ENCODE measurements around the gene TBX18. TPM values are rescaled to one million over a fixed set of nuclear protein-coding genes. Genes with fewer than 3 reads are reported as not detected.

TBX18 gene
- total and polyA plus RNA-seq, 4 donors, result 0.05 to 1.3 (median 0.21) TPM

DNA sequence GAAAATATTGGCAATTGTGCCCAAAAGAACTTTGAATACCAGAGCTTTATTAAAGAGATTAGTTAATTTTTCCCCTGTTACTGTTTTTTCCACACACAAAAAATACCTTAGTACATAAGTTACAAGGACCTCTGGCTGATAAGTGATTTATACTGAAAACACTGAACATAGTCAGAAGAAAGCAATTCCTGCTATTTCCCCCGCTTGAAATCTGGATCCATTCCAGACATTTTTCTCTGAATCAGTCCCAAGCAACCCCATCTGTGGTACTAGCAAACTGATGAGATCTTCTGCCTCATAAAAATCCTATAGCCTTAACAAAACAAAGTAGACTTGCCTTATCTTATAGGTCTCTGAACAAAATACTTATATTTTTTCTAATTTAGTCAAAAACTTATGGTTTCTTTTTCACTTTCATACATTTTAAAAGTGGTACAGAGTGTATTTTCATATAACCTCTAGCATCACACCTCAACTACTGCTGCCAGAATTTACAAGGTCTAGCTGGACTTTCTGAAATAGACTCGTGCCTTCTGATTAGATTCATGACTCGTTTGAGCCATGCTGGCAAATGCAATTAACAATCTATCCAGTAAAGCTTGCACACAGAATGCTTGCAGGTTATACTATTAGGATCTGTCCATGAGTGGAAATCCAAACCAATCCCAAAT, 111.9 kb downstream of the TBX18 start:
- DNase-seq (peak in 1 of 3 donors; percentile 22), ATAC-seq (ENCODE audit: insufficient read depth, low FRiP score) (no peak)
- 68 to 76% methylated on average over 3 of the region's 3 CpGs for WGBS, 2 donors
- H3K9ac ChIP-seq (ENCODE audit: insufficient read depth in 1 of 2, low read length in 2 of 2), result no peak overlapping the region
- peaks cover 0 to 1% (median 0%) of the 10 kb centered on the region in 3 donors for H3K27me3 ChIP-seq (ENCODE audit: control insufficient read depth in 3 of 3, insufficient read depth in 3 of 3, low read length in 2 of 3)
- TF ChIP-seq, protein P1, sequence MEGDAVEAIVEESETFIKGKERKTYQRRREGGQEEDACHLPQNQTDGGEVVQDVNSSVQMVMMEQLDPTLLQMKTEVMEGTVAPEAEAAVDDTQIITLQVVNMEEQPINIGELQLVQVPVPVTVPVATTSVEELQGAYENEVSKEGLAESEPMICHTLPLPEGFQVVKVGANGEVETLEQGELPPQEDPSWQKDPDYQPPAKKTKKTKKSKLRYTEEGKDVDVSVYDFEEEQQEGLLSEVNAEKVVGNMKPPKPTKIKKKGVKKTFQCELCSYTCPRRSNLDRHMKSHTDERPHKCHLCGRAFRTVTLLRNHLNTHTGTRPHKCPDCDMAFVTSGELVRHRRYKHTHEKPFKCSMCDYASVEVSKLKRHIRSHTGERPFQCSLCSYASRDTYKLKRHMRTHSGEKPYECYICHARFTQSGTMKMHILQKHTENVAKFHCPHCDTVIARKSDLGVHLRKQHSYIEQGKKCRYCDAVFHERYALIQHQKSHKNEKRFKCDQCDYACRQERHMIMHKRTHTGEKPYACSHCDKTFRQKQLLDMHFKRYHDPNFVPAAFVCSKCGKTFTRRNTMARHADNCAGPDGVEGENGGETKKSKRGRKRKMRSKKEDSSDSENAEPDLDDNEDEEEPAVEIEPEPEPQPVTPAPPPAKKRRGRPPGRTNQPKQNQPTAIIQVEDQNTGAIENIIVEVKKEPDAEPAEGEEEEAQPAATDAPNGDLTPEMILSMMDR (IDR thresholded peaks at IDR 0.05; ENCODE audit: control extremely low read depth, extremely low read depth), result no peak
- no peaks in the 10 kb centered on the region for H3K4me1 ChIP-seq (ENCODE audit: control insufficient read depth in 5 of 5, insufficient read depth in 5 of 5, low read length in 5 of 5)
- peaks cover 0 to 2% (median 0%) of the 10 kb centered on the region in 4 donors for H3K9me3 ChIP-seq (ENCODE audit: control insufficient read depth in 4 of 4, insufficient read depth in 3 of 4, low read length in 3 of 4)
- no peak overlapping the region for H3K27ac ChIP-seq (ENCODE audit: low read depth in 1 of 2, low read length in 1 of 2)
- no peaks in the 10 kb centered on the region for H3K36me3 ChIP-seq (ENCODE audit: control insufficient read depth in 4 of 4, insufficient read depth in 4 of 4, low read length in 4 of 4)
- no peak overlapping the region for H3K4me3 ChIP-seq

DNA sequence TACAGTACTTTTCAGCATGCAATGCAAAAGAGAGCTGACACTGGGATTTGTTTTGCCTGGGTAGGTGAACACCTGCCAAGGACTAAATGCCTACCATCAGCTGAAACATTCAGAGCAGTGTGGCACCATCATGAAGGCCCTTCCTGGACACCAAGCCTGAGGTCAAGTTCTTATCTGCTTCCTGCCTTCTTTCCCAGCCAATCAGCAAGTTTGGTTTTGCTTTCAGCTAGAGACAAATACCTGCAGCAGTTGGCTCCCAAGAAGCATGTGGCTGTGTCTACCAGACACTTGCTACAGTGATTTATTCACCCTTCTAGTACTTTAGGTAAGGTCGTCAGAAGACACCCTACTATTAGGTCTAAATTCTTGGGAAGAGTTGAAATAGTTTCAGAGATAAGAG, 112.8 kb downstream of the TBX18 start:
- TF ChIP-seq, protein P1 (IDR thresholded peaks at IDR 0.05; ENCODE audit: control extremely low read depth, extremely low read depth), result no peak
- Histone ChIP-seq H3K27me3 (ENCODE audit: control insufficient read depth in 3 of 3, insufficient read depth in 3 of 3, low read length in 2 of 3) (no peaks in the 10 kb centered on the region), H3K4me1 (ENCODE audit: control insufficient read depth in 5 of 5, insufficient read depth in 5 of 5, low read length in 5 of 5) (no peaks in the 10 kb centered on the region), H3K27ac (ENCODE audit: low read depth in 1 of 2, low read length in 1 of 2) (no peak overlapping the region), H3K4me3 (no peak overlapping the region), H3K9ac (ENCODE audit: insufficient read depth in 1 of 2, low read length in 2 of 2) (no peak overlapping the region), H3K9me3 (ENCODE audit: control insufficient read depth in 4 of 4, insufficient read depth in 3 of 4, low read length in 3 of 4) (peaks cover 0 to 2% (median 0%) of the 10 kb centered on the region in 4 donors), H3K36me3 (ENCODE audit: control insufficient read depth in 4 of 4, insufficient read depth in 4 of 4, low read length in 4 of 4) (no peaks in the 10 kb centered on the region)
- DNase-seq, result no peak
- WGBS, 2 donors, result 66 to 76% methylated on average over 1 of the region's 1 CpG
- no peak for ATAC-seq (ENCODE audit: insufficient read depth, low FRiP score)

DNA sequence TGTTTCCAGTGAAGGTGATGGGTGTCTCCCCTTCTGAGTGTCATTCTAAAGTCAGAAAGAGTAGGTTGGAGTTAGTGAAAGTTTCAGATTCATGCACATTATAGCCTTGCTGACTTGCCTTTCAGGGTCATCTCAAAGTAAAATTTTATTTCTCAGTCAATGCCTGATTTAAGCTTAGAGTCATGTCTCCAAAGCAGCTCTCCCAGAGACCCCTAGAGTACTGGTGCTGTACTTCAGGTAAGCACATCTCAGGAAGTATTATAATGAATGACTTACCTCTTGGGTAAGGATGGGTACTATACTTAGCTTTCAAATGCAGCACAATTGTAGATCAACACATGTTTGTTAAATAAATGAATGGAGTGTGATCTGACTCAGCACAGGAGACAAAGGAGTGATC, 116.0 kb downstream of the TBX18 start:
- no peaks in the 10 kb centered on the region for H3K36me3 ChIP-seq (ENCODE audit: control insufficient read depth in 4 of 4, insufficient read depth in 4 of 4, low read length in 4 of 4)
- peaks cover 0 to 2% (median 0%) of the 10 kb centered on the region in 4 donors for H3K9me3 ChIP-seq (ENCODE audit: control insufficient read depth in 4 of 4, insufficient read depth in 3 of 4, low read length in 3 of 4)
- H3K27ac ChIP-seq (ENCODE audit: low read depth in 1 of 2, low read length in 1 of 2), result no peak overlapping the region
- H3K9ac ChIP-seq (ENCODE audit: insufficient read depth in 1 of 2, low read length in 2 of 2), result no peak overlapping the region
- ATAC-seq (ENCODE audit: insufficient read depth, low FRiP score), result no peak
- no peak for DNase-seq
- TF ChIP-seq, protein P1 (IDR thresholded peaks at IDR 0.05; ENCODE audit: control extremely low read depth, extremely low read depth), result no peak
- no peak overlapping the region for H3K4me3 ChIP-seq
- H3K4me1 ChIP-seq (ENCODE audit: control insufficient read depth in 5 of 5, insufficient read depth in 5 of 5, low read length in 5 of 5), result no peaks in the 10 kb centered on the region
- H3K27me3 ChIP-seq (ENCODE audit: control insufficient read depth in 3 of 3, insufficient read depth in 3 of 3, low read length in 2 of 3), result no peaks in the 10 kb centered on the region
